ENCODE measurements around the gene CWH43. TPM values are rescaled to one million over a fixed set of nuclear protein-coding genes. Genes with fewer than 3 reads are reported as not detected.

Gene CWH43
- total and polyA plus RNA-seq, 2 of the 13 experiments (the other 11 are each of a cell fraction or from before 2014, with no cell fraction given): not detected

DNA sequence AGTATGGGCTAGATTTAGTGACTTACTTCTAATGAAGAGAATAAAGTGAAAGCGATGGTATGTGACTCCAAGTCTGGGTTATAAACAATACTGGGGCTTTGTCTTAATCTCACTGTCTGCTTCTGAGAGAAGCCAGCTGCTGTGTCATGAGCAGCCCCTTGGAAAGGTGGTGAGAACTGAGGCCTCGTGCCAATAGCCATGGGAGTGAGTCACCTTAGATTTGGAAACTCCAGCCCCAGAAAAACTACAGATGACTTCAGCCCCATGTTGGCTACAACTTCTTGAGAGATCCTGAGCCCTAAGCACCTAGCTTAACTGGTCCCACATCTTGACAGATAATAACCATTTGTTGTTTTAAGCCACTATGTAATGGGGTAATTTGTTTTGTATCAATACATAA, 77.6 kb downstream of the CWH43 start:
- no peaks in the 10 kb centered on the region for H3K36me3 ChIP-seq (replicated peaks in 1 of 2; ENCODE audit: control insufficient read depth in 1 of 2, insufficient read depth in 2 of 2, low read length in 2 of 2)
- no TSS peak for BruUV-seq (replicated peaks)
- no peak overlapping the region for H3K4me2 ChIP-seq (ENCODE audit: low read depth, low read length)
- H3K4me1 ChIP-seq (ENCODE audit: insufficient read depth, low read length): no peaks in the 10 kb centered on the region
- no peaks in the 10 kb centered on the region for H3K27me3 ChIP-seq (ENCODE audit: control insufficient read depth in 1 of 2, insufficient read depth in 2 of 2, low read length in 2 of 2)
- POLR2A ChIA-PET: no interaction called here
- in situ Hi-C loops (cut with HindIII; ENCODE audit: extremely low pct_ligation_motif_present, low pct_unique_long_range_greater_than_20kb): no loop called here
- intact Hi-C loops (cut with micrococcal nuclease; ENCODE audit: unreplicated experiment): no loop called here
- CTCF ChIA-PET (ENCODE audit: low intra/inter-chr PET ratio, low total read pairs): no interaction called here
- ATAC-seq (no peak), DNase-seq (ENCODE audit: low spot score) (no peak), FAIRE-seq (no peak)
- no peak overlapping the region for H3K27ac ChIP-seq (ENCODE audit: extremely low read length, insufficient read depth, low read length)
- no peak for TF ChIP-seq SMAD3 (CRISPR knock-in tag; IDR thresholded peaks at IDR 0.05)
- TF ChIP-seq SIN3B (IDR thresholded peaks at IDR 0.05; ENCODE audit: low read length): no peak
- TF ChIP-seq FOXA1 (IDR thresholded peaks at IDR 0.05): no peak
- no peak for TF ChIP-seq FOXA1 (CRISPR knock-in tag; IDR thresholded peaks at IDR 0.05)
- no peak for TF ChIP-seq SAP130 (CRISPR knock-in tag; IDR thresholded peaks at IDR 0.05; ENCODE audit: low read depth)
- TF ChIP-seq RBM39 (IDR thresholded peaks at IDR 0.05; ENCODE audit: low read depth, low read length, poor library complexity, severe bottlenecking): no peak
- TF ChIP-seq KMT2A (CRISPR knock-in tag; IDR thresholded peaks at IDR 0.05): no peak
- TF ChIP-seq, protein P1, sequence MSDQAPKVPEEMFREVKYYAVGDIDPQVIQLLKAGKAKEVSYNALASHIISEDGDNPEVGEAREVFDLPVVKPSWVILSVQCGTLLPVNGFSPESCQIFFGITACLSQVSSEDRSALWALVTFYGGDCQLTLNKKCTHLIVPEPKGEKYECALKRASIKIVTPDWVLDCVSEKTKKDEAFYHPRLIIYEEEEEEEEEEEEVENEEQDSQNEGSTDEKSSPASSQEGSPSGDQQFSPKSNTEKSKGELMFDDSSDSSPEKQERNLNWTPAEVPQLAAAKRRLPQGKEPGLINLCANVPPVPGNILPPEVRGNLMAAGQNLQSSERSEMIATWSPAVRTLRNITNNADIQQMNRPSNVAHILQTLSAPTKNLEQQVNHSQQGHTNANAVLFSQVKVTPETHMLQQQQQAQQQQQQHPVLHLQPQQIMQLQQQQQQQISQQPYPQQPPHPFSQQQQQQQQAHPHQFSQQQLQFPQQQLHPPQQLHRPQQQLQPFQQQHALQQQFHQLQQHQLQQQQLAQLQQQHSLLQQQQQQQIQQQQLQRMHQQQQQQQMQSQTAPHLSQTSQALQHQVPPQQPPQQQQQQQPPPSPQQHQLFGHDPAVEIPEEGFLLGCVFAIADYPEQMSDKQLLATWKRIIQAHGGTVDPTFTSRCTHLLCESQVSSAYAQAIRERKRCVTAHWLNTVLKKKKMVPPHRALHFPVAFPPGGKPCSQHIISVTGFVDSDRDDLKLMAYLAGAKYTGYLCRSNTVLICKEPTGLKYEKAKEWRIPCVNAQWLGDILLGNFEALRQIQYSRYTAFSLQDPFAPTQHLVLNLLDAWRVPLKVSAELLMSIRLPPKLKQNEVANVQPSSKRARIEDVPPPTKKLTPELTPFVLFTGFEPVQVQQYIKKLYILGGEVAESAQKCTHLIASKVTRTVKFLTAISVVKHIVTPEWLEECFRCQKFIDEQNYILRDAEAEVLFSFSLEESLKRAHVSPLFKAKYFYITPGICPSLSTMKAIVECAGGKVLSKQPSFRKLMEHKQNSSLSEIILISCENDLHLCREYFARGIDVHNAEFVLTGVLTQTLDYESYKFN (CRISPR knock-in tag; conservative IDR thresholded peaks at IDR 0.05): no peak
- TF ChIP-seq JUNB (CRISPR knock-in tag; IDR thresholded peaks at IDR 0.05; ENCODE audit: borderline replicate concordance): no peak
- TF ChIP-seq, protein P2, sequence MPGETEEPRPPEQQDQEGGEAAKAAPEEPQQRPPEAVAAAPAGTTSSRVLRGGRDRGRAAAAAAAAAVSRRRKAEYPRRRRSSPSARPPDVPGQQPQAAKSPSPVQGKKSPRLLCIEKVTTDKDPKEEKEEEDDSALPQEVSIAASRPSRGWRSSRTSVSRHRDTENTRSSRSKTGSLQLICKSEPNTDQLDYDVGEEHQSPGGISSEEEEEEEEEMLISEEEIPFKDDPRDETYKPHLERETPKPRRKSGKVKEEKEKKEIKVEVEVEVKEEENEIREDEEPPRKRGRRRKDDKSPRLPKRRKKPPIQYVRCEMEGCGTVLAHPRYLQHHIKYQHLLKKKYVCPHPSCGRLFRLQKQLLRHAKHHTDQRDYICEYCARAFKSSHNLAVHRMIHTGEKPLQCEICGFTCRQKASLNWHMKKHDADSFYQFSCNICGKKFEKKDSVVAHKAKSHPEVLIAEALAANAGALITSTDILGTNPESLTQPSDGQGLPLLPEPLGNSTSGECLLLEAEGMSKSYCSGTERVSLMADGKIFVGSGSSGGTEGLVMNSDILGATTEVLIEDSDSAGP (CRISPR knock-in tag; IDR thresholded peaks at IDR 0.05; ENCODE audit: borderline replicate concordance): no peak
- TF ChIP-seq HNRNPLL (IDR thresholded peaks at IDR 0.05; ENCODE audit: low read depth, low read length, poor library complexity, severe bottlenecking): no peak
- no peak for TF ChIP-seq PRMT3 (CRISPR knock-in tag; IDR thresholded peaks at IDR 0.05; ENCODE audit: borderline replicate concordance, low read depth)
- TF ChIP-seq, protein P3, sequence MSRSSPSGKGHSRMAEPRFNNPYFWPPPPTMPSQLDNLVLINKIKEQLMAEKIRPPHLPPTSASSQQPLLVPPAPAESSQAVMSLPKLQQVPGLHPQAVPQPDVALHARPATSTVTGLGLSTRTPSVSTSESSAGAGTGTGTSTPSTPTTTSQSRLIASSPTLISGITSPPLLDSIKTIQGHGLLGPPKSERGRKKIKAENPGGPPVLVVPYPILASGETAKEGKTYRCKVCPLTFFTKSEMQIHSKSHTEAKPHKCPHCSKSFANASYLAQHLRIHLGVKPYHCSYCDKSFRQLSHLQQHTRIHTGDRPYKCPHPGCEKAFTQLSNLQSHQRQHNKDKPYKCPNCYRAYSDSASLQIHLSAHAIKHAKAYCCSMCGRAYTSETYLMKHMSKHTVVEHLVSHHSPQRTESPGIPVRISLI (CRISPR knock-in tag; IDR thresholded peaks at IDR 0.05; ENCODE audit: borderline replicate concordance): no peak
- no peak for TF ChIP-seq ZNF75D (CRISPR knock-in tag; IDR thresholded peaks at IDR 0.05; ENCODE audit: borderline replicate concordance)
- no peak for TF ChIP-seq KLF9 (CRISPR knock-in tag; IDR thresholded peaks at IDR 0.05; ENCODE audit: low read depth)
- H3K9ac ChIP-seq (ENCODE audit: insufficient read depth, low read depth, low read length): no peak overlapping the region
- no peak overlapping the region for H2AFZ ChIP-seq (ENCODE audit: low read length)
- no peaks in the 10 kb centered on the region for H3K79me2 ChIP-seq (ENCODE audit: insufficient read depth, low read length)
- H3K4me3 ChIP-seq (replicated peaks in 1 of 3; ENCODE audit: insufficient read depth in 1 of 3, low read depth in 2 of 3, low read length in 3 of 3): no peak overlapping the region
- H4K20me1 ChIP-seq (ENCODE audit: insufficient read depth, low read length): no peaks in the 10 kb centered on the region
- peaks cover 5% of the 10 kb centered on the region; the same call in 1 of the 2 replicates for H3K9me3 ChIP-seq (ENCODE audit: low read length)
- WGBS (ENCODE audit: low lambda C conversion rate): 0% methylated on average over 2 of the region's 2 CpGs

Measured in HepG2 (cell line).